GM21528 (cell line): Measurements from ENCODE around the gene RSPH3.

ENCODE experiments used
- ATAC-seq: cut with Tn5 transposase; IDR thresholded peaks from one replicate; pipeline ENCODE4 v1.9.1; 2021; ENCODE audit warnings: mild to moderate bottlenecking, moderate library complexity; ENCODE audit not compliant: unreplicated experiment, low FRiP score

The RSPH3 gene

GRCh38 chr6:158939255-158940159, 60.5 kb downstream of the RSPH3 start:
- no peak for ATAC-seq

DNA sequence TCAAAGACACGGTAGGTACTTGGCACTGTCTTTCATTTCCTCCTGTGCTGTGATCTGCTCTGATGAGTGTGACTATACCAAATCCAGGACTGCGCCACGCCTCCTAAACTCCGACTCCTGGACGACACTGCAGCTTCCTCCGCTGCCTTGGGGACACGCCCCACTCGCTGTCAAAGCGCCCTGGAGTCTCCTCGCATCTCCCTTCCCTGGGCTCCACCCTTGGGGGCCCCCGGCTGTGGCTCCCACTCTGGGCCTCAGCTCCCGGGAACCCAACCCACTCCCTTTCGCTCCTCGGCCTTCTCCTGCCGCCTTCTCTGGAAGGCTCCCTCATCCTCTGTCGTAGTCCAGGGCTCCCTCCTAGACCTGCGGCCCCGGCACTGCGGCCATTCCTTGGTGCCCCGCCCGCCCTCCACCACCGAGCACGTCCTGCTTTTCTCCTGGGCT, 61.2 kb downstream of the RSPH3 start:
- no peak for ATAC-seq

- no peak for ATAC-seq
These were observed 61.8 kb downstream of the RSPH3 start for GRCh38 chr6:158938220-158938619.

DNA sequence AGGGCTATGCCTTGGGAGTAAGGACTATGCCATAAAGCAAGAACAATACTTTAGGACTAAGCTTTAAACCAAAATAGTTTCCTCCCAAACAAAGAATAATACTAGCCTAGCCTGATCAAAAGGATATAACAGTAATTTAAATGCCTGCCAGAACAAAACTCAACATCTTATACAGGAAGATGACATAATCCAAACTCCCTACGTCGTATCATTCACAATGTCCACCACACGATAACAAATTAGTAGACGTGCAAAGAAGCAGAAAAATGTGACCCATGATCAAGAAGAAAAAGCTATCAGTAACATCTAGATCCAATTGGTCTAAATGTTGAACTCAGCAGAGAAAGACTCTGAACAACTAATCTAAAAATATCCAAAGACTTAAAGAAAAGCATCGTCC, 65.8 kb downstream of the RSPH3 start:
- ATAC-seq: no peak

- no peak for ATAC-seq
These were observed 66.9 kb downstream of the RSPH3 start for GRCh38 chr6:158933079-158933595.

DNA sequence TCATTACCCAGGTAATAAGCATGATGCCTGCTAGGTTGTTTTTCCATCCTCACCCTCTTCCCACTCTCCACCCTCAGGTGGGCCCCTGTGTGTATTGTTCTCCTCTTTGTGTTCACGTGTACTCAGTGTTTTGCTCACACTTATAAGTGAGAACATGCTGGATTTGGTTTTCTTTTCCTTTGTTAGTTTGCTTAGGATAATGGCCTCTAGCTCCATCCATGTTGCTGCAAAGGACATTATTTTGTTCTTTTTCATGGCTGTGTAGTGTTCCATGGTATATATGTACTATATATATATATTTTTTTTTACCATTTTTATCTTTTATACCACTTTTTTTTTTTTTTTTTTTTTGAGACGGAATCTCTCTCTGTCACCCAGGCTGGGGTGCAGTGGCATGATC, 71.9 kb downstream of the RSPH3 start:
- ATAC-seq: no peak

- no peak for ATAC-seq
These were observed 73.6 kb downstream of the RSPH3 start for GRCh38 chr6:158926414-158926813.

- no peak for ATAC-seq
These were observed 75.2 kb downstream of the RSPH3 start for GRCh38 chr6:158924499-158925455.

- no peak for ATAC-seq
These were observed 76.0 kb downstream of the RSPH3 start for GRCh38 chr6:158923805-158924498.
